GM23338 (cell line): ENCODE results near the gene DLG4. TPM values are rescaled to one million over a fixed set of nuclear protein-coding genes. Genes with fewer than 3 reads are reported as not detected.

Experiments used
- ATAC-seq: fragments of 200-7000 bp; cut with Tn5 transposase; 3 replicates; pipeline ENCODE4 v1.9.1; 2020
- DNase-seq: peaks from one replicate; pipeline ENCODE4 v3.0.0-alpha.2; 2015; ENCODE audit warnings: low spot score
- H2AFZ ChIP-seq: fragments of 200-600 bp; sonication (generic); 2 replicates; pipeline ENCODE4 v1.8.0; 2016; ENCODE audit warnings: antibody characterized with exemption, mild to moderate bottlenecking, moderate library complexity
- H3F3A ChIP-seq: fragments of 200-600 bp; sonication (generic); replicated peaks from 2 replicates; pipeline ENCODE4 v1.8.0; 2017; ENCODE audit warnings: antibody characterized with exemption, mixed run types, low read depth
- H3K27ac ChIP-seq: fragments of 200-600 bp; sonication (generic); 2 replicates; pipeline ENCODE4 v1.6.1; 2016; ENCODE audit warnings: low read depth
- H3K27me3 ChIP-seq: fragments of 200-600 bp; sonication (generic); 2 replicates; pipeline ENCODE4 v1.8.0; 2016; ENCODE audit warnings: mild to moderate bottlenecking, mixed run types, moderate library complexity; ENCODE audit not compliant: insufficient read depth
- H3K36me3 ChIP-seq: fragments of 200-600 bp; sonication (generic); 2 replicates; pipeline ENCODE4 v1.8.0; 2016; ENCODE audit warnings: mild to moderate bottlenecking; ENCODE audit not compliant: insufficient read depth
- H3K4me1 ChIP-seq: fragments of 200-600 bp; sonication (generic); 2 replicates; pipeline ENCODE4 v1.8.0; 2016; ENCODE audit warnings: mild to moderate bottlenecking, moderate library complexity; ENCODE audit not compliant: insufficient read depth
- H3K4me2 ChIP-seq: fragments of 200-600 bp; sonication (generic); 2 replicates; pipeline ENCODE4 v1.7.1; 2017; ENCODE audit warnings: mixed run types
- H3K4me3 ChIP-seq: fragments of 200-600 bp; sonication (generic); 2 replicates; pipeline ENCODE4 v1.6.1; 2016; ENCODE audit warnings: mixed run types
- H3K79me2 ChIP-seq: fragments of 200-600 bp; sonication (generic); replicated peaks from 2 replicates; pipeline ENCODE4 v1.8.0; 2017; ENCODE audit warnings: mild to moderate bottlenecking; ENCODE audit not compliant: insufficient read depth
- H3K9me2 ChIP-seq: fragments of 200-600 bp; sonication (generic); 2 replicates; pipeline ENCODE4 v1.8.0; 2017; ENCODE audit not compliant: insufficient read depth
- H4K20me1 ChIP-seq: fragments of 200-600 bp; sonication (generic); replicated peaks from 2 replicates; pipeline ENCODE4 v1.8.0; 2017; ENCODE audit warnings: mild to moderate bottlenecking; ENCODE audit not compliant: insufficient read depth
- H3K27ac Mint-ChIP-seq: 2 replicates; pipeline ENCODE4 v1.8.0; 2020; ENCODE audit warnings: inconsistent platforms, mild to moderate bottlenecking, moderate library complexity, mixed read lengths
- H3K27me3 Mint-ChIP-seq: 3 replicates; pipeline ENCODE4 v1.8.0; 2022; ENCODE audit warnings: low read depth, mild to moderate bottlenecking, moderate library complexity, mixed read lengths, inconsistent platforms; ENCODE audit not compliant: insufficient read depth, poor library complexity
- H3K36me3 Mint-ChIP-seq: 3 replicates; pipeline ENCODE4 v1.8.0; 2021; ENCODE audit warnings: low read depth, mild to moderate bottlenecking, inconsistent platforms, moderate library complexity, mixed read lengths
- H3K4me1 Mint-ChIP-seq: 3 replicates; pipeline ENCODE4 v1.8.0; 2020; ENCODE audit warnings: mild to moderate bottlenecking, inconsistent platforms, mixed read lengths
- H3K4me3 Mint-ChIP-seq: 3 replicates; pipeline ENCODE4 v1.8.0; 2021; ENCODE audit warnings: moderate library complexity, mild to moderate bottlenecking, inconsistent platforms, mixed read lengths
- H3K9me3 Mint-ChIP-seq: 3 replicates; pipeline ENCODE4 v1.8.0; 2020; ENCODE audit warnings: moderate library complexity, mild to moderate bottlenecking, inconsistent platforms, mixed read lengths
- CREB1 ChIP-seq: fragments of 250-450 bp; sonication (Bioruptor Pico); IDR thresholded peaks from 2 replicates; pipeline ENCODE4 v1.5.0; 2020; ENCODE audit warnings: low read depth, mild to moderate bottlenecking, moderate library complexity
- ETS1 ChIP-seq: IDR thresholded peaks from 2 replicates; pipeline ENCODE4 v1.6.1; 2016; ENCODE audit warnings: antibody characterized with exemption
- EZH2 ChIP-seq: fragments of 200-600 bp; sonication (generic); IDR thresholded peaks from one replicate; pipeline ENCODE4 v1.8.0; 2017; ENCODE audit warnings: antibody characterized with exemption, mild to moderate bottlenecking, low read depth; ENCODE audit not compliant: unreplicated experiment
- EZH2phosphoT487 ChIP-seq: fragments of 200-600 bp; sonication (generic); IDR thresholded peaks from one replicate; pipeline ENCODE4 v1.8.1; 2018; ENCODE audit warnings: antibody characterized with exemption; ENCODE audit not compliant: unreplicated experiment
- JUNB ChIP-seq: IDR thresholded peaks from one replicate; pipeline ENCODE4 v1.6.1; 2016; ENCODE audit warnings: antibody characterized with exemption; ENCODE audit not compliant: unreplicated experiment
- NANOG ChIP-seq: IDR thresholded peaks from 2 replicates; pipeline ENCODE4 v1.6.1; 2016; ENCODE audit warnings: antibody characterized with exemption, borderline replicate concordance
- POLR2AphosphoS5 ChIP-seq: IDR thresholded peaks from 2 replicates; pipeline ENCODE4 v1.6.1; 2016; ENCODE audit warnings: antibody characterized with exemption, low read depth
- REST ChIP-seq: IDR thresholded peaks from one replicate; pipeline ENCODE4 v1.6.1; 2018; ENCODE audit warnings: antibody characterized with exemption; ENCODE audit not compliant: unreplicated experiment
- STAT1 ChIP-seq: IDR thresholded peaks from one replicate; pipeline ENCODE4 v1.6.1; 2016; ENCODE audit warnings: antibody characterized with exemption; ENCODE audit not compliant: unreplicated experiment
- ZNF114 ChIP-seq: fragments of 250-450 bp; sonication (Bioruptor Pico); IDR thresholded peaks from 2 replicates; pipeline ENCODE4 v1.5.0; 2020; ENCODE audit warnings: mild to moderate bottlenecking, moderate library complexity
- ZNF331 ChIP-seq: fragments of 250-450 bp; sonication (Bioruptor Pico); IDR thresholded peaks from 2 replicates; pipeline ENCODE4 v1.5.0; 2020; ENCODE audit warnings: low read depth, mild to moderate bottlenecking, moderate library complexity
- polyA plus RNA-seq: library from polyadenylated mRNA; unstranded; fragments of >200 nt; fragmentation: Nextera tagmentation; extraction: Ambion mirVana; gene quantifications from 2 replicates; pipeline ENCODE4 v1.2.1, GENCODE V29; 2016
- total RNA-seq: library from RNA; depleted of rRNA; stranded (reverse); fragments of >200 nt; shearing (Covaris generic); gene quantifications from 2 replicates; pipeline ENCODE4 v1.2.3, GENCODE V29; 2014
- TF ChIP-seq, protein P1 (sequence below), 2 experiments: fragments of 200-600 bp in 1 of 2; sonication (generic) in 1 of 2; conservative IDR thresholded peaks; 2 replicates each; pipeline versions ENCODE4 v1.5.1 to v1.6.1; 2016 to 2017; ENCODE audit warnings: antibody characterized with exemption in 2 of 2, low read depth in 2 of 2, mild to moderate bottlenecking in 2 of 2, moderate library complexity in 1 of 2
- TF ChIP-seq, protein P2 (sequence below): fragments of 250-450 bp; sonication (Bioruptor Pico); IDR thresholded peaks from 2 replicates; pipeline ENCODE4 v1.5.0; 2020; ENCODE audit warnings: mild to moderate bottlenecking, moderate library complexity

DLG4 gene
- total and polyA plus RNA-seq, 2 experiments from 2014 or later = 11.1 to 31.0 TPM

GRCh38 chr17:7175330-7175733 is 44.3 kb downstream of the DLG4 start:
- ATAC-seq = no peak
- no peak for TF ChIP-seq EZH2
- TF ChIP-seq JUNB = no peak
- TF ChIP-seq, protein P1, sequence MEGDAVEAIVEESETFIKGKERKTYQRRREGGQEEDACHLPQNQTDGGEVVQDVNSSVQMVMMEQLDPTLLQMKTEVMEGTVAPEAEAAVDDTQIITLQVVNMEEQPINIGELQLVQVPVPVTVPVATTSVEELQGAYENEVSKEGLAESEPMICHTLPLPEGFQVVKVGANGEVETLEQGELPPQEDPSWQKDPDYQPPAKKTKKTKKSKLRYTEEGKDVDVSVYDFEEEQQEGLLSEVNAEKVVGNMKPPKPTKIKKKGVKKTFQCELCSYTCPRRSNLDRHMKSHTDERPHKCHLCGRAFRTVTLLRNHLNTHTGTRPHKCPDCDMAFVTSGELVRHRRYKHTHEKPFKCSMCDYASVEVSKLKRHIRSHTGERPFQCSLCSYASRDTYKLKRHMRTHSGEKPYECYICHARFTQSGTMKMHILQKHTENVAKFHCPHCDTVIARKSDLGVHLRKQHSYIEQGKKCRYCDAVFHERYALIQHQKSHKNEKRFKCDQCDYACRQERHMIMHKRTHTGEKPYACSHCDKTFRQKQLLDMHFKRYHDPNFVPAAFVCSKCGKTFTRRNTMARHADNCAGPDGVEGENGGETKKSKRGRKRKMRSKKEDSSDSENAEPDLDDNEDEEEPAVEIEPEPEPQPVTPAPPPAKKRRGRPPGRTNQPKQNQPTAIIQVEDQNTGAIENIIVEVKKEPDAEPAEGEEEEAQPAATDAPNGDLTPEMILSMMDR (conservative IDR thresholded peaks at IDR 0.05; ENCODE audit: low read depth in 2 of 2) = no peak
- TF ChIP-seq ZNF114 (CRISPR knock-in tag) = no peak
- no peak for TF ChIP-seq STAT1
- TF ChIP-seq EZH2phosphoT487 = no peak
- no peak for TF ChIP-seq NANOG
- TF ChIP-seq ZNF331 (CRISPR knock-in tag) = no peak
- TF ChIP-seq REST = no peak
- no peak for TF ChIP-seq ETS1
- TF ChIP-seq CREB1 (CRISPR knock-in tag) = no peak
- TF ChIP-seq, protein P2, sequence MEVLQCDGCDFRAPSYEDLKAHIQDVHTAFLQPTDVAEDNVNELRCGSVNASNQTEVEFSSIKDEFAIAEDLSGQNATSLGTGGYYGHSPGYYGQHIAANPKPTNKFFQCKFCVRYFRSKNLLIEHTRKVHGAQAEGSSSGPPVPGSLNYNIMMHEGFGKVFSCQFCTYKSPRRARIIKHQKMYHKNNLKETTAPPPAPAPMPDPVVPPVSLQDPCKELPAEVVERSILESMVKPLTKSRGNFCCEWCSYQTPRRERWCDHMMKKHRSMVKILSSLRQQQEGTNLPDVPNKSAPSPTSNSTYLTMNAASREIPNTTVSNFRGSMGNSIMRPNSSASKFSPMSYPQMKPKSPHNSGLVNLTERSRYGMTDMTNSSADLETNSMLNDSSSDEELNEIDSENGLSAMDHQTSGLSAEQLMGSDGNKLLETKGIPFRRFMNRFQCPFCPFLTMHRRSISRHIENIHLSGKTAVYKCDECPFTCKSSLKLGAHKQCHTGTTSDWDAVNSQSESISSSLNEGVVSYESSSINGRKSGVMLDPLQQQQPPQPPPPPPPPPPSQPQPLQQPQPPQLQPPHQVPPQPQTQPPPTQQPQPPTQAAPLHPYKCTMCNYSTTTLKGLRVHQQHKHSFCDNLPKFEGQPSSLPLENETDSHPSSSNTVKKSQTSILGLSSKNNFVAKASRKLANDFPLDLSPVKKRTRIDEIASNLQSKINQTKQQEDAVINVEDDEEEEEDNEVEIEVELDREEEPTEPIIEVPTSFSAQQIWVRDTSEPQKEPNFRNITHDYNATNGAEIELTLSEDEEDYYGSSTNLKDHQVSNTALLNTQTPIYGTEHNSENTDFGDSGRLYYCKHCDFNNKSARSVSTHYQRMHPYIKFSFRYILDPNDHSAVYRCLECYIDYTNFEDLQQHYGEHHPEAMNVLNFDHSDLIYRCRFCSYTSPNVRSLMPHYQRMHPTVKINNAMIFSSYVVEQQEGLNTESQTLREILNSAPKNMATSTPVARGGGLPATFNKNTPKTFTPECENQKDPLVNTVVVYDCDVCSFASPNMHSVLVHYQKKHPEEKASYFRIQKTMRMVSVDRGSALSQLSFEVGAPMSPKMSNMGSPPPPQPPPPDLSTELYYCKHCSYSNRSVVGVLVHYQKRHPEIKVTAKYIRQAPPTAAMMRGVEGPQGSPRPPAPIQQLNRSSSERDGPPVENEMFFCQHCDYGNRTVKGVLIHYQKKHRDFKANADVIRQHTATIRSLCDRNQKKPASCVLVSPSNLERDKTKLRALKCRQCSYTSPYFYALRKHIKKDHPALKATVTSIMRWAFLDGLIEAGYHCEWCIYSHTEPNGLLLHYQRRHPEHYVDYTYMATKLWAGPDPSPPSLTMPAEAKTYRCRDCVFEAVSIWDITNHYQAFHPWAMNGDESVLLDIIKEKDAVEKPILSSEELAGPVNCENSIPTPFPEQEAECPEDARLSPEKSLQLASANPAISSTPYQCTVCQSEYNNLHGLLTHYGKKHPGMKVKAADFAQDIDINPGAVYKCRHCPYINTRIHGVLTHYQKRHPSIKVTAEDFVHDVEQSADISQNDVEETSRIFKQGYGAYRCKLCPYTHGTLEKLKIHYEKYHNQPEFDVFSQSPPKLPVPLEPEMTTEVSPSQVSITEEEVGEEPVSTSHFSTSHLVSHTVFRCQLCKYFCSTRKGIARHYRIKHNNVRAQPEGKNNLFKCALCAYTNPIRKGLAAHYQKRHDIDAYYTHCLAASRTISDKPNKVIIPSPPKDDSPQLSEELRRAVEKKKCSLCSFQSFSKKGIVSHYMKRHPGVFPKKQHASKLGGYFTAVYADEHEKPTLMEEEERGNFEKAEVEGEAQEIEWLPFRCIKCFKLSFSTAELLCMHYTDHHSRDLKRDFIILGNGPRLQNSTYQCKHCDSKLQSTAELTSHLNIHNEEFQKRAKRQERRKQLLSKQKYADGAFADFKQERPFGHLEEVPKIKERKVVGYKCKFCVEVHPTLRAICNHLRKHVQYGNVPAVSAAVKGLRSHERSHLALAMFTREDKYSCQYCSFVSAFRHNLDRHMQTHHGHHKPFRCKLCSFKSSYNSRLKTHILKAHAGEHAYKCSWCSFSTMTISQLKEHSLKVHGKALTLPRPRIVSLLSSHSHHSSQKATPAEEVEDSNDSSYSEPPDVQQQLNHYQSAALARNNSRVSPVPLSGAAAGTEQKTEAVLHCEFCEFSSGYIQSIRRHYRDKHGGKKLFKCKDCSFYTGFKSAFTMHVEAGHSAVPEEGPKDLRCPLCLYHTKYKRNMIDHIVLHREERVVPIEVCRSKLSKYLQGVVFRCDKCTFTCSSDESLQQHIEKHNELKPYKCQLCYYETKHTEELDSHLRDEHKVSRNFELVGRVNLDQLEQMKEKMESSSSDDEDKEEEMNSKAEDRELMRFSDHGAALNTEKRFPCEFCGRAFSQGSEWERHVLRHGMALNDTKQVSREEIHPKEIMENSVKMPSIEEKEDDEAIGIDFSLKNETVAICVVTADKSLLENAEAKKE (CRISPR knock-in tag) = no peak
- TF ChIP-seq POLR2AphosphoS5 = no peak
- Histone ChIP-seq H3K27ac (no peak overlapping the region), H3K4me2 (no peak overlapping the region), H4K20me1 (no peaks in the 10 kb centered on the region), H3K9me2 (no peaks in the 10 kb centered on the region), H3K4me1 (peaks cover 4% of the 10 kb centered on the region; the same call in 1 of the 2 replicates), H3K4me3 (no peak overlapping the region), H3F3A (peaks cover 21% of the 10 kb centered on the region), H3K27me3 (peaks cover 60% of the 10 kb centered on the region), H3K79me2 (no peaks in the 10 kb centered on the region), H2AFZ (no peak overlapping the region), H3K36me3 (no peaks in the 10 kb centered on the region)
- Mint-ChIP-seq H3K36me3 (peaks cover 5% of the 10 kb centered on the region; the same call in 2 of the 3 replicates), H3K4me3 (no peak overlapping the region), H3K27me3 (peaks cover 16% of the 10 kb centered on the region), H3K27ac (no peak overlapping the region), H3K4me1 (peaks cover 12% of the 10 kb centered on the region; the same call in 2 of the 3 replicates), H3K9me3 (no peaks in the 10 kb centered on the region)
- no peak for DNase-seq
